ENCODE data around the gene RAB6B. TPM values are rescaled to one million over a fixed set of nuclear protein-coding genes. Genes with fewer than 3 reads are reported as not detected.

Gene RAB6B
- total RNA-seq, 1 donor = 0.52 TPM

- no peaks in the 10 kb centered on the region for H3K9me3 ChIP-seq (ENCODE audit: low read depth, low read length)
- H3K4me1 ChIP-seq (ENCODE audit: insufficient read depth, low read length) = no peaks in the 10 kb centered on the region
Measured at GRCh38 chr3:133921592-133921991, 25.9 kb upstream of the RAB6B start.

GRCh38 chr3:133917144-133917543 lies 21.5 kb upstream of the RAB6B start:
- Histone ChIP-seq H3K27me3 (ENCODE audit: insufficient read depth, low read length) (peaks cover 27% of the 10 kb centered on the region), H3K4me3 (ENCODE audit: low read length) (no peak overlapping the region), H3K9me3 (ENCODE audit: low read depth, low read length) (no peaks in the 10 kb centered on the region), H3K4me1 (ENCODE audit: insufficient read depth, low read length) (no peaks in the 10 kb centered on the region)

More at GRCh38 chr3:133921592-133921991, 25.9 kb upstream of the RAB6B start:
- H3K27me3 ChIP-seq (ENCODE audit: insufficient read depth, low read length) = peaks cover 17% of the 10 kb centered on the region
- H3K4me3 ChIP-seq (ENCODE audit: low read length) = no peak overlapping the region

GRCh38 chr3:133915685-133916658 lies 20.3 kb upstream of the RAB6B start:
- Histone ChIP-seq H3K4me1 (ENCODE audit: insufficient read depth, low read length) (no peaks in the 10 kb centered on the region), H3K27me3 (ENCODE audit: insufficient read depth, low read length) (peaks cover 27% of the 10 kb centered on the region), H3K4me3 (ENCODE audit: low read length) (no peak overlapping the region), H3K9me3 (ENCODE audit: low read depth, low read length) (no peaks in the 10 kb centered on the region)

GRCh38 chr3:133914839-133915600 lies 19.3 kb upstream of the RAB6B start:
- Histone ChIP-seq H3K27me3 (ENCODE audit: insufficient read depth, low read length) (peaks cover 27% of the 10 kb centered on the region), H3K4me3 (ENCODE audit: low read length) (no peak overlapping the region), H3K9me3 (ENCODE audit: low read depth, low read length) (no peaks in the 10 kb centered on the region), H3K4me1 (ENCODE audit: insufficient read depth, low read length) (no peaks in the 10 kb centered on the region)

GRCh38 chr3:133910422-133910821 lies 14.7 kb upstream of the RAB6B start:
- no peak overlapping the region for H3K4me3 ChIP-seq (ENCODE audit: low read length)
- H3K27me3 ChIP-seq (ENCODE audit: insufficient read depth, low read length) = peaks cover 6% of the 10 kb centered on the region
- H3K9me3 ChIP-seq (ENCODE audit: low read depth, low read length) = no peaks in the 10 kb centered on the region
- H3K4me1 ChIP-seq (ENCODE audit: insufficient read depth, low read length) = no peaks in the 10 kb centered on the region

GRCh38 chr3:133905376-133905775 lies 9.7 kb upstream of the RAB6B start:
- Histone ChIP-seq H3K27me3 (ENCODE audit: insufficient read depth, low read length) (peaks cover 11% of the 10 kb centered on the region), H3K4me1 (ENCODE audit: insufficient read depth, low read length) (no peaks in the 10 kb centered on the region), H3K9me3 (ENCODE audit: low read depth, low read length) (no peaks in the 10 kb centered on the region), H3K4me3 (ENCODE audit: low read length) (no peak overlapping the region)

GRCh38 chr3:133901847-133902246 lies 6.2 kb upstream of the RAB6B start:
- peaks cover 20% of the 10 kb centered on the region for H3K27me3 ChIP-seq (ENCODE audit: insufficient read depth, low read length)
- no peak overlapping the region for H3K4me3 ChIP-seq (ENCODE audit: low read length)
- H3K9me3 ChIP-seq (ENCODE audit: low read depth, low read length) = no peaks in the 10 kb centered on the region
- H3K4me1 ChIP-seq (ENCODE audit: insufficient read depth, low read length) = no peaks in the 10 kb centered on the region

- H3K27me3 ChIP-seq (ENCODE audit: insufficient read depth, low read length) = peaks cover 26% of the 10 kb centered on the region
- H3K4me3 ChIP-seq (ENCODE audit: low read length) = no peak overlapping the region
Measured at GRCh38 chr3:133901083-133901482, 5.4 kb upstream of the RAB6B start.

GRCh38 chr3:133899311-133899710 lies 3.6 kb upstream of the RAB6B start:
- Histone ChIP-seq H3K27me3 (ENCODE audit: insufficient read depth, low read length) (peaks cover 25% of the 10 kb centered on the region), H3K9me3 (ENCODE audit: low read depth, low read length) (no peaks in the 10 kb centered on the region)

More at GRCh38 chr3:133901083-133901482, 5.4 kb upstream of the RAB6B start:
- Histone ChIP-seq H3K4me1 (ENCODE audit: insufficient read depth, low read length) (no peaks in the 10 kb centered on the region), H3K9me3 (ENCODE audit: low read depth, low read length) (no peaks in the 10 kb centered on the region)

GRCh38 chr3:133897547-133897946 lies 1.9 kb upstream of the RAB6B start:
- Histone ChIP-seq H3K9me3 (ENCODE audit: low read depth, low read length) (no peaks in the 10 kb centered on the region), H3K27me3 (ENCODE audit: insufficient read depth, low read length) (peaks cover 28% of the 10 kb centered on the region), H3K4me1 (ENCODE audit: insufficient read depth, low read length) (no peaks in the 10 kb centered on the region), H3K4me3 (ENCODE audit: low read length) (no peak overlapping the region)

More at GRCh38 chr3:133899311-133899710, 3.6 kb upstream of the RAB6B start:
- Histone ChIP-seq H3K4me3 (ENCODE audit: low read length) (no peak overlapping the region), H3K4me1 (ENCODE audit: insufficient read depth, low read length) (no peaks in the 10 kb centered on the region)

- no peaks in the 10 kb centered on the region for H3K4me1 ChIP-seq (ENCODE audit: insufficient read depth, low read length)
- no peaks in the 10 kb centered on the region for H3K9me3 ChIP-seq (ENCODE audit: low read depth, low read length)
- peaks cover 28% of the 10 kb centered on the region for H3K27me3 ChIP-seq (ENCODE audit: insufficient read depth, low read length)
- H3K4me3 ChIP-seq (ENCODE audit: low read length) = no peak overlapping the region
Measured at GRCh38 chr3:133896002-133896761, 500 bp upstream of the RAB6B start.

- H3K4me1 ChIP-seq (ENCODE audit: insufficient read depth, low read length) = no peaks in the 10 kb centered on the region
- no peak overlapping the region for H3K4me3 ChIP-seq (ENCODE audit: low read length)
- peaks cover 28% of the 10 kb centered on the region for H3K27me3 ChIP-seq (ENCODE audit: insufficient read depth, low read length)
- H3K9me3 ChIP-seq (ENCODE audit: low read depth, low read length) = no peaks in the 10 kb centered on the region
Measured at GRCh38 chr3:133894353-133895207, 1.1 kb downstream of the RAB6B start.

GRCh38 chr3:133893683-133894352 lies 1.9 kb downstream of the RAB6B start:
- H3K27me3 ChIP-seq (ENCODE audit: insufficient read depth, low read length) = peaks cover 28% of the 10 kb centered on the region
- no peak overlapping the region for H3K4me3 ChIP-seq (ENCODE audit: low read length)
- H3K9me3 ChIP-seq (ENCODE audit: low read depth, low read length) = no peaks in the 10 kb centered on the region
- H3K4me1 ChIP-seq (ENCODE audit: insufficient read depth, low read length) = no peaks in the 10 kb centered on the region

Measured in mononuclear cell (primary cell).